ENCODE data around the gene THUMPD2. TPM values are rescaled to one million over a fixed set of nuclear protein-coding genes. Genes with fewer than 3 reads are reported as not detected.

The THUMPD2 gene
- total and polyA plus RNA-seq, 7 donors = 4.2 to 15.5 (median 9.0) TPM

GRCh38 chr2:39704540-39704939, 74.5 kb downstream of the THUMPD2 start:
- Histone ChIP-seq H3K4me1 (no peaks in the 10 kb centered on the region), H3K9me3 (peaks cover 0 to 7% (median 3%) of the 10 kb centered on the region in 4 donors), H3K4me3 (no peak overlapping the region), H3K36me3 (no peaks in the 10 kb centered on the region), H3K27me3 (no peaks in the 10 kb centered on the region), H3K27ac (no peak overlapping the region)
- TF ChIP-seq POLR2A (IDR thresholded peaks at IDR 0.05) = no peak
- TF ChIP-seq CTCF (IDR thresholded peaks at IDR 0.05) = no peak
- TF ChIP-seq POLR2AphosphoS5 (IDR thresholded peaks at IDR 0.05) = no peak
- no peak for TF ChIP-seq EP300 (IDR thresholded peaks at IDR 0.05)
- WGBS, 2 donors = 75 to 87% methylated on average over 3 of the region's 3 CpGs
- no peak for DNase-seq
- intact Hi-C loops (cut with DNase I) = no loop called here

- Histone ChIP-seq H3K9me3 (peaks cover 0 to 7% (median 3%) of the 10 kb centered on the region in 4 donors), H3K36me3 (no peaks in the 10 kb centered on the region), H3K27me3 (no peaks in the 10 kb centered on the region), H3K27ac (no peak overlapping the region), H3K4me3 (no peak overlapping the region), H3K4me1 (no peaks in the 10 kb centered on the region)
- no peak for DNase-seq
- intact Hi-C loops (cut with DNase I) = no loop called here
- WGBS, 2 donors = 88% methylated on average over 3 of the region's 3 CpGs
- TF ChIP-seq CTCF (IDR thresholded peaks at IDR 0.05) (no peak), POLR2A (IDR thresholded peaks at IDR 0.05) (no peak), EP300 (IDR thresholded peaks at IDR 0.05) (no peak), POLR2AphosphoS5 (IDR thresholded peaks at IDR 0.05) (no peak)
These were observed 75.7 kb downstream of the THUMPD2 start for GRCh38 chr2:39703181-39703872.

GRCh38 chr2:39701137-39701536, 77.9 kb downstream of the THUMPD2 start:
- intact Hi-C loops (cut with DNase I) = no loop called here
- H3K4me3 ChIP-seq = no peak overlapping the region
- H3K27me3 ChIP-seq = no peaks in the 10 kb centered on the region
- H3K4me1 ChIP-seq = peaks cover 0 to 14% (median 11%) of the 10 kb centered on the region in 4 donors
- TF ChIP-seq EP300 (IDR thresholded peaks at IDR 0.05) = no peak
- TF ChIP-seq CTCF (IDR thresholded peaks at IDR 0.05) = no peak
- TF ChIP-seq POLR2A (IDR thresholded peaks at IDR 0.05) = no peak
- TF ChIP-seq POLR2AphosphoS5 (IDR thresholded peaks at IDR 0.05) = no peak
- peaks cover 0 to 7% (median 3%) of the 10 kb centered on the region in 4 donors for H3K9me3 ChIP-seq
- DNase-seq = no peak
- H3K36me3 ChIP-seq = no peaks in the 10 kb centered on the region
- H3K27ac ChIP-seq = no peak overlapping the region
- 93 to 94% methylated on average over 1 of the region's 1 CpG for WGBS, 2 donors

- 80 to 83% methylated on average over 2 of the region's 2 CpGs for WGBS, 2 donors
- TF ChIP-seq CTCF (IDR thresholded peaks at IDR 0.05) (no peak), POLR2AphosphoS5 (IDR thresholded peaks at IDR 0.05) (no peak), POLR2A (IDR thresholded peaks at IDR 0.05) (no peak), EP300 (IDR thresholded peaks at IDR 0.05) (no peak)
- Histone ChIP-seq H3K4me3 (no peak overlapping the region), H3K36me3 (no peaks in the 10 kb centered on the region), H3K27me3 (no peaks in the 10 kb centered on the region), H3K4me1 (peaks cover 0 to 17% (median 15%) of the 10 kb centered on the region in 4 donors), H3K9me3 (peaks cover 0 to 7% (median 3%) of the 10 kb centered on the region in 4 donors), H3K27ac (peak overlapping the region; percentile 11 to 44 (median 38))
- DNase-seq = no peak
- intact Hi-C loops (cut with DNase I) = loop anchor here (2.0 to 5.0 kb wide), 2 partner anchors 185 to 319 kb away; no protein-coding TSS in a partner anchor
These were observed 81.6 kb downstream of the THUMPD2 start for GRCh38 chr2:39697454-39697853.

Data from sigmoid colon (tissue), 7 donors.